ENCODE measurements around the gene SFTPD. TPM values are rescaled to one million over a fixed set of nuclear protein-coding genes. Genes with fewer than 3 reads are reported as not detected.

SFTPD gene
- total and polyA plus RNA-seq, 7 donors, result 0.03 to 0.21 (median 0.07) TPM; not detected in 4

DNA sequence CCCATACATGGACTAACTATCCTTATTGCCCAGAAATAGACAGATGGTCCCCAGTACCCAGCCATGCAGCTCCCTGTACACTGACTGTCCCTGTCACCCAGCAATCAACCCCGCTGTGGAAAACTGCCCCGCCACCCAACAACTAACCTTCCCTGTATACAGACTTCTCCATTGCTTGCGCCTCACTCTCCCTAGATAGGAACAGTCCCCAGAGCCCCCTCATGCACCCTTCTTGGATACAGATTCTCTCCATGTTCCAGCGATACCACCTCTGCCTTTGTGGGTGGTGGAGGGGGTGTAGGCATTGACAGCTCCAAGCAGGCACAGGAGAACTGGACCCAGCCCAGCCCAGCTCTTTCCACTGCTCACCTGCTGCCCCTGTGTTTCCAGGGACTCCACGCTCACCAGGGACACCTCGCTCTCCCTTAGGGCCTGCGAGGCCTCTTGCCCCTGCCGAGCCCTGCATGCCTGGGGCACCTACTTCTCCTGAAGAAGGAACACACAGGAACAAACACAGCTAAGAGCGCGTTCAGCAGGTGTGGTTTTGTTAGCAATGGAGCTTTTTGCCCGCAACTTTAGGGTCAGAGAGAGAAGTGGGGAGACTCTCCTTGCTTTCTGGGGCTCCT, 7.2 kb downstream of the SFTPD start:
- no peaks in the 10 kb centered on the region for H3K4me1 ChIP-seq
- H3K9me3 ChIP-seq, result no peaks in the 10 kb centered on the region
- TF ChIP-seq, protein P1, sequence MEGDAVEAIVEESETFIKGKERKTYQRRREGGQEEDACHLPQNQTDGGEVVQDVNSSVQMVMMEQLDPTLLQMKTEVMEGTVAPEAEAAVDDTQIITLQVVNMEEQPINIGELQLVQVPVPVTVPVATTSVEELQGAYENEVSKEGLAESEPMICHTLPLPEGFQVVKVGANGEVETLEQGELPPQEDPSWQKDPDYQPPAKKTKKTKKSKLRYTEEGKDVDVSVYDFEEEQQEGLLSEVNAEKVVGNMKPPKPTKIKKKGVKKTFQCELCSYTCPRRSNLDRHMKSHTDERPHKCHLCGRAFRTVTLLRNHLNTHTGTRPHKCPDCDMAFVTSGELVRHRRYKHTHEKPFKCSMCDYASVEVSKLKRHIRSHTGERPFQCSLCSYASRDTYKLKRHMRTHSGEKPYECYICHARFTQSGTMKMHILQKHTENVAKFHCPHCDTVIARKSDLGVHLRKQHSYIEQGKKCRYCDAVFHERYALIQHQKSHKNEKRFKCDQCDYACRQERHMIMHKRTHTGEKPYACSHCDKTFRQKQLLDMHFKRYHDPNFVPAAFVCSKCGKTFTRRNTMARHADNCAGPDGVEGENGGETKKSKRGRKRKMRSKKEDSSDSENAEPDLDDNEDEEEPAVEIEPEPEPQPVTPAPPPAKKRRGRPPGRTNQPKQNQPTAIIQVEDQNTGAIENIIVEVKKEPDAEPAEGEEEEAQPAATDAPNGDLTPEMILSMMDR (IDR thresholded peaks at IDR 0.05), result no peak
- intact Hi-C loops (cut with DNase I), result no loop called here
- ATAC-seq, result no peak
- WGBS, 3 donors, result 95 to 98% (median 95%) methylated on average over 11 of the region's 11 CpGs
- no peak for DNase-seq
- no peak overlapping the region for H3K4me3 ChIP-seq
- H3K27me3 ChIP-seq (ENCODE audit: insufficient read depth in 3 of 3, low read length in 2 of 3), result no peaks in the 10 kb centered on the region
- no peaks in the 10 kb centered on the region for H3K36me3 ChIP-seq (ENCODE audit: insufficient read depth in 1 of 2, low read depth in 1 of 2)
- no peak overlapping the region for H3K27ac ChIP-seq

DNA sequence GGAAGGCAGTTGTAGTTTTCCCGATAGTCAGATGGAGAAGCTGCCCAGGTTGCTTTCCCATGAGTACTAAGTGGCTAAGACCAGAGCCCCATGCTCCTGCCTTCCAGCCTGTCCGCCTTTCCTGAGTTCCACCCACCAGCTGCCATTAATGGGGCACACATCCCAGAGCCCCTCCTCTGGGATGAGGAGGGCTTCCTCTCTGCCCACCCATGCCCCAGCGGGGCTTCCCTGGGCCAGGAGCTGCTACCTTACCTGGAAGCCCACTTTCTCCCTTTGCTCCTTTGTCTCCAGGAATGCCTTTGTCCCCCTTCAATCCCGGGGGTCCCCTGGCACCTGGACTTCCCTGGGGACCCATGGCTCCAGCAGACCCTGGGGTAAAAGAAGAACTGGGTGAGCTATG, 7.8 kb downstream of the SFTPD start:
- Histone ChIP-seq H3K27ac (no peak overlapping the region), H3K9me3 (no peaks in the 10 kb centered on the region), H3K36me3 (ENCODE audit: insufficient read depth in 1 of 2, low read depth in 1 of 2) (no peaks in the 10 kb centered on the region), H3K4me1 (no peaks in the 10 kb centered on the region), H3K4me3 (no peak overlapping the region), H3K27me3 (ENCODE audit: insufficient read depth in 3 of 3, low read length in 2 of 3) (no peaks in the 10 kb centered on the region)
- WGBS, 3 donors, result 85 to 95% (median 92%) methylated on average over 4 of the region's 4 CpGs
- TF ChIP-seq, protein P1 (IDR thresholded peaks at IDR 0.05), result no peak
- no peak for ATAC-seq
- DNase-seq, result no peak
- intact Hi-C loops (cut with DNase I), result no loop called here

DNA sequence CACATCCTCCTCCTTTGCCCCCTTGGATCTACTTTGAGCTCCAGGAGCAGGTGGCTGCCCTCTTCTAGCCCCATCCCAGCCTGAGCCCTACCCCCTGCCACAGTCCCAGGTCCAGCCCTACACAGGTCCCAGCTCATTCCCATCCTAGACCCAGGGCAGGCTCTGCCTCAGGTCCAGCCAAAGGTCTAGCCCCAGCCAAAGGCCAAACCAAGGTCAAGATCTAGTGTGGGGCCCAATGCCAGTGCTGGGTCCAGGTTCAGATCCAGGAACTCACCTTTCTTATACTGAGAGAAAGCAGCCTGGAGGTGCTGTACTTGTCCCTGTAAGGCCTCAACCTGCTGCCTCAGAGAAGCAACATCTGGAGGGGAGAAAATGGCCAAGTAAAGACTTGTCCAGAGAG, 8.5 kb downstream of the SFTPD start:
- no peak for ATAC-seq
- no peak overlapping the region for H3K4me3 ChIP-seq
- no peaks in the 10 kb centered on the region for H3K27me3 ChIP-seq (ENCODE audit: insufficient read depth in 3 of 3, low read length in 2 of 3)
- DNase-seq, result no peak
- H3K36me3 ChIP-seq (ENCODE audit: insufficient read depth in 1 of 2, low read depth in 1 of 2), result no peaks in the 10 kb centered on the region
- H3K9me3 ChIP-seq, result no peaks in the 10 kb centered on the region
- intact Hi-C loops (cut with DNase I), result no loop called here
- H3K27ac ChIP-seq, result no peak overlapping the region
- no peaks in the 10 kb centered on the region for H3K4me1 ChIP-seq
- TF ChIP-seq, protein P1 (IDR thresholded peaks at IDR 0.05), result no peak

DNA sequence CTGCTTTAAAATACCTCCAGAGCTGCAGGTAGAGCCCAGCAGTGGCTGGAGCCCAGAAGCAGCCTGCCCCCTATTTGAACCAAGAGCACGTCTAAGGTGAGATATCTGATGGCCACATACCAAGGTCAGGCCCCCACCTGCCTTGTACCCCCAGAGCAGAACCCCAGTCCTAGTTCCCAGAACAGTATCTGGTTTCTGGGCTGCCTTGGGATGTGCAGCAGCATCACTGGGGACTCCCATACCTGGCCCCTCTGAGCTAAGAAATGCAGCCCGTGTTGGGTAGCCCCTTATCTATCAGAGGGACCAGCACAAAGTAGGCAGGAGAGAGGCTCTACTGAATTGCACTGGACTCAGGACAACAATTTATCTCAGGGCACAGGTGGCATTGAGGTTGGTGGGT, 8.9 kb downstream of the SFTPD start:
- no peaks in the 10 kb centered on the region for H3K27me3 ChIP-seq (ENCODE audit: insufficient read depth in 3 of 3, low read length in 2 of 3)
- TF ChIP-seq, protein P1 (IDR thresholded peaks at IDR 0.05), result no peak
- no peaks in the 10 kb centered on the region for H3K9me3 ChIP-seq
- ATAC-seq, result no peak
- intact Hi-C loops (cut with DNase I), result no loop called here
- WGBS, 3 donors, result 96 to 100% (median 97%) methylated on average over 2 of the region's 2 CpGs
- no peak for DNase-seq
- no peak overlapping the region for H3K27ac ChIP-seq
- H3K36me3 ChIP-seq (ENCODE audit: insufficient read depth in 1 of 2, low read depth in 1 of 2), result no peaks in the 10 kb centered on the region
- H3K4me3 ChIP-seq, result no peak overlapping the region
- H3K4me1 ChIP-seq, result no peaks in the 10 kb centered on the region

Data from psoas muscle (tissue), 8 donors.